ENCODE data around the gene ESPN.

- TF ChIP-seq POLR2AphosphoS5 (IDR thresholded peaks at IDR 0.05; ENCODE audit: low read depth, low read length): no peak
- TF ChIP-seq NRF1 (IDR thresholded peaks at IDR 0.05; ENCODE audit: low read depth, low read length): no peak
- TF ChIP-seq USF1 (IDR thresholded peaks at IDR 0.05; ENCODE audit: borderline replicate concordance, low read depth): no peak
- TF ChIP-seq CTCF (IDR thresholded peaks at IDR 0.05): no peak
- no peak for TF ChIP-seq EP300 (IDR thresholded peaks at IDR 0.05; ENCODE audit: borderline replicate concordance in 1 of 2, low read depth in 1 of 2, low read length in 1 of 2)
- TF ChIP-seq GABPA (IDR thresholded peaks at IDR 0.05; ENCODE audit: low read depth): no peak
- no peak for TF ChIP-seq MAX (IDR thresholded peaks at IDR 0.05; ENCODE audit: low read depth)
- TF ChIP-seq JUND (IDR thresholded peaks at IDR 0.05): no peak
- TF ChIP-seq TEAD4 (IDR thresholded peaks at IDR 0.05; ENCODE audit: borderline replicate concordance, insufficient read depth): no peak
- no peak for TF ChIP-seq EZH2phosphoT487 (IDR thresholded peaks at IDR 0.05; ENCODE audit: borderline replicate concordance, low read depth)
- no peak for TF ChIP-seq RAD21 (IDR thresholded peaks at IDR 0.05; ENCODE audit: low read length)
- no peak for TF ChIP-seq REST (IDR thresholded peaks at IDR 0.05; ENCODE audit: low read depth, low read length)
- TF ChIP-seq RCOR1 (IDR thresholded peaks at IDR 0.05; ENCODE audit: low read length): no peak
These were observed 35.3 kb downstream of the ESPN start for GRCh38 chr1:6459850-6460265.

Data from SK-N-SH (cell line).